ENCODE results near the gene VCP.

DNA sequence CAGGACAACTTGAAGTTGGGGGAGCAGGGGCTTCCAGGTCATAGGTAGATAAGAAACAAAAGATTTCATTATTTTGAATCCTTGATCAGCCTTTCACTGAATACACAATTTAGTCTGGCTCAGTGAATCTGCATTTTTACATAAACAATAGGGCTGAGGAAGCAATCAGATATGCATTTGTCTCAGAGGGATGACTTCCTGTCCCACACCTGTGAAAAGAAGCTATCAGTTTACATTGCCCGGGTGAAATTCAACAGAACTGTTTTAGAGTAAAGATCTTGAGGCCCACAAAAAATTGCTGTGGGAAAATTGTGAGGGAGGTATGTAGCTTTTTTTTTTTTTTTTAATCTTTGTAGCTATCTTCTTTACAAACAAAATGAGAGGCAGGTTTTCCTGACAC lies 44.6 kb downstream of the VCP start:
- TF ChIP-seq, protein P1, sequence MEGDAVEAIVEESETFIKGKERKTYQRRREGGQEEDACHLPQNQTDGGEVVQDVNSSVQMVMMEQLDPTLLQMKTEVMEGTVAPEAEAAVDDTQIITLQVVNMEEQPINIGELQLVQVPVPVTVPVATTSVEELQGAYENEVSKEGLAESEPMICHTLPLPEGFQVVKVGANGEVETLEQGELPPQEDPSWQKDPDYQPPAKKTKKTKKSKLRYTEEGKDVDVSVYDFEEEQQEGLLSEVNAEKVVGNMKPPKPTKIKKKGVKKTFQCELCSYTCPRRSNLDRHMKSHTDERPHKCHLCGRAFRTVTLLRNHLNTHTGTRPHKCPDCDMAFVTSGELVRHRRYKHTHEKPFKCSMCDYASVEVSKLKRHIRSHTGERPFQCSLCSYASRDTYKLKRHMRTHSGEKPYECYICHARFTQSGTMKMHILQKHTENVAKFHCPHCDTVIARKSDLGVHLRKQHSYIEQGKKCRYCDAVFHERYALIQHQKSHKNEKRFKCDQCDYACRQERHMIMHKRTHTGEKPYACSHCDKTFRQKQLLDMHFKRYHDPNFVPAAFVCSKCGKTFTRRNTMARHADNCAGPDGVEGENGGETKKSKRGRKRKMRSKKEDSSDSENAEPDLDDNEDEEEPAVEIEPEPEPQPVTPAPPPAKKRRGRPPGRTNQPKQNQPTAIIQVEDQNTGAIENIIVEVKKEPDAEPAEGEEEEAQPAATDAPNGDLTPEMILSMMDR (IDR thresholded peaks at IDR 0.05): no peak
- no peak for TF ChIP-seq POLR2A (IDR thresholded peaks at IDR 0.05)
